HG03097 (cell line): ENCODE data around the gene KIR3DL1.
"Not testable (repeated sequence)": the region's sequence is repeated elsewhere in the genome, so short reads cannot be mapped to it uniquely, and the experiment has no call there.

Source experiments
- ATAC-seq: cut with Tn5 transposase; IDR thresholded peaks from one replicate; pipeline ENCODE4 v1.9.1; 2021; ENCODE audit not compliant: unreplicated experiment, low FRiP score

The KIR3DL1 gene

GRCh38 chr19:54816251-54816650 lies at the start of gene KIR3DL1:
Gene KIR3DL1 (plus strand): TSS chr19:54816468.
- ATAC-seq: not testable (repeated sequence)

GRCh38 chr19:54769646-54770045 lies 46.6 kb upstream of the KIR3DL1 start, which contains the start of gene KIR2DL1:
Gene KIR2DL1 (plus strand): TSS chr19:54769793. CDS start chr19:54769851, 58 bp downstream.
- ATAC-seq: not testable (repeated sequence)

- ATAC-seq: not testable (repeated sequence)
Measured at GRCh38 chr19:54770511-54770910, 45.8 kb upstream of the KIR3DL1 start.

GRCh38 chr19:54771018-54771960 lies 45.0 kb upstream of the KIR3DL1 start:
- ATAC-seq: not testable (repeated sequence)

DNA sequence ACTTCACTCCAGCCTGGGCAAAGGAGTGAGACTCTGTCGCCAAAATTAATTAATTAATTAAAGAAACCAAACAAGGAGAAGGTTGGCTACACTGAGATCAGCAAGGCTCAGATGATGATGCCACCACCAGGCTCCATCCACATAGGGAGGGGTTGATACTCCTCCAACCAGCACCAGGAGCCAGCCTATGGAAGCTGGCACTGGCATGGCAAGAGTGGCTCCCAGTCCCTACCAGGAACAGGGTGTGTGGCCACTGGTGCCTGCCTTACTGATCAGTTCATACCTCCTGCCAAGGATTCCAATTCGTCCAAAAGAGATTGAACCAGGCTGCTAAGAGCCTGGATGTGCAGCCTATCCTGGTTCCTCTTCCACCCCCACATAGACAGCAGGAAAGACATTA lies 43.6 kb upstream of the KIR3DL1 start:
- ATAC-seq: not testable (repeated sequence)

- not testable (repeated sequence) for ATAC-seq
Measured at GRCh38 chr19:54775095-54775815, 41.0 kb upstream of the KIR3DL1 start.

DNA sequence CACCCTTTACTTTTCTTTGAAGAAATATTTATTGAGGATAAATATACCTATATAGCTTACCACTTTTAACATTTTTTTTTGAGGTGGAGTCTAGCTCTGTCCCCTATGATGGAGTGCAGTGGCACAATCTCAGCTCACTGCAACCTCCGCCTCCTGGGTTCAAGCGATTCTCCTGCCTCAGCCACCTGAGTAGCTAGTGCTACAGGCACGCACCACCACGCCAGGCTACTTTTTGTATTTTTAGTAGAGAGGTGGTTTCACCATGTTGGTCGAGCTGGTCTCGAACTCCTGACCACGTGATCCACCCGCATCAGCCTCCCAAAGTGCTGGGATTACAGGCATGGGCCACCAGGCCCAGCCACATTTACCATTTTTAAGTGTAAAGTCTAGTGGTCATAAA lies 40.4 kb upstream of the KIR3DL1 start:
- not testable (repeated sequence) for ATAC-seq

- ATAC-seq: not testable (repeated sequence)
Measured at GRCh38 chr19:54777851-54778250, 38.4 kb upstream of the KIR3DL1 start.

DNA sequence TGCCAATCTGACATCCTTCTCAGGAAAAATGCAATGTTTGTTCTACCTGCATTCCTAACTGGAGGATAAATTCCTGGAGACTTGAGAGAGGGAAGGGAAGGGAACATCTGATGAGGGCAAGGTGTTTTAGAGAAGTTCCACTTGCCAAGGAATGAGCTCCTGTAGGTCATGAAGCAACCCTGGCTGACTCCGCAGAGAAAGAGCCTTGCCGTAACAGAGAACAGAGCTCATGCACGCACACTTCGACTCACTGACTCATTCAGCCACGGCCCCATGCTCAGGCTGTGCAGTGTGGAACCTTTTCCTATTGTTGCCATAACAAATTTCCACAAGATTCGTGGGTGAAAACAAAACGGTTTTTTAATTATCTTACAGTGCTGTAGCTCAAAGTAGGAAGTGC lies 37.4 kb upstream of the KIR3DL1 start:
- not testable (repeated sequence) for ATAC-seq

- not testable (repeated sequence) for ATAC-seq
Measured at GRCh38 chr19:54782916-54783315, 33.4 kb upstream of the KIR3DL1 start.

GRCh38 chr19:54786091-54786723 lies 30.1 kb upstream of the KIR3DL1 start:
- ATAC-seq: not testable (repeated sequence)

- ATAC-seq: not testable (repeated sequence)
Measured at GRCh38 chr19:54788154-54788553, 28.1 kb upstream of the KIR3DL1 start.

DNA sequence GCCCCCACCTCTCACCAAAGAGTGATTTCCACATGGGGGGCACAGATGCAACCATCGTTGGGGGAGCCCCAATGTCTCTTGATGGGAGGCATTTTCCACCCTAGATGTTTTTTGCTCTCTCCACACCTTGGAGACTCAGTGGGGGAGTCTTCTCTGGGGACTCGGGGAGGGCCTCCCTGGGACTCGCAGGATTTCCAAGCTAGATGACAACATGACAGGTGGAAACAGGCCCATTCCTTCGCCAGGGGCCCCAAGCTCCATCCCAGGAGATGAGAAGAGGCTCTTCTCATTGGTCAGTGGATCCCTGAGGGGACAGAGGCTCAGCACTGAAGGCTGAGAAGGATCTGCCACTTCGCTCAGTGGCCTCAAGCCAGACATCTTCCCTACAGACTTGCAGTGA lies 25.6 kb upstream of the KIR3DL1 start:
- ATAC-seq: no peak

- ATAC-seq: no peak
Measured at GRCh38 chr19:54791476-54791875, 24.8 kb upstream of the KIR3DL1 start.

DNA sequence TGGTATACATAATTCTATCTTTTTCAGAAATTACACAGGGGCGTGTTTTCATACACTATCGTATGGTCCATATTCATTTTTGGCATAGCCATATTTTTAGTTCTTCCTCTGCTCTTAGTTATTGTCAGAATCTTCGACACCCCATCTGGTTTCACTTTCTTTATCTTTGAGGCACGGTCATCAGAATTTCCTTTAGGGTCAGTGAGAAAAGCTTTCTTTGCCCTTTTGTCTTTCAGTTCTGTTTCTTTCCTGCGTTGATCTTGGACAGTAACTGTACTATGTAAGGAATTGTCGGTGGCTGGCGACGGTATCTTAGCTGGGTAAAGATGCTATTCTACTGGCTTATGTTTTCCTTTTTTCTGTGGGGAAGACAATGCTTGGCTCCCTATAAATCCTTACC lies 23.5 kb upstream of the KIR3DL1 start:
- ATAC-seq: no peak

- no peak for ATAC-seq
Measured at GRCh38 chr19:54795758-54796157, 20.5 kb upstream of the KIR3DL1 start.

- no peak for ATAC-seq
Measured at GRCh38 chr19:54803410-54803809, 12.9 kb upstream of the KIR3DL1 start, which contains the start of gene KIR2DL4. Gene KIR2DL4 (plus strand): TSS chr19:54803610. CDS start chr19:54803652, 42 bp downstream.

GRCh38 chr19:54804101-54804500 lies 12.2 kb upstream of the KIR3DL1 start:
- ATAC-seq: no peak

GRCh38 chr19:54804571-54804970 lies 11.7 kb upstream of the KIR3DL1 start:
- no peak for ATAC-seq

GRCh38 chr19:54805665-54806515 lies 10.4 kb upstream of the KIR3DL1 start:
- ATAC-seq: no peak
